HEK293 (cell line): ENCODE data around the gene GLYATL1B.

Experiments
- ZSCAN16 ChIP-seq: fragments of 450-650 bp; formaldehyde crosslinking; IDR thresholded peaks from 2 replicates; pipeline ENCODE4 v1.5.1; 2016; ENCODE audit warnings: missing biosample characterization, missing genetic modification characterization
- TF ChIP-seq, protein P1 (sequence below): fragments of 450-650 bp; formaldehyde crosslinking; IDR thresholded peaks from 2 replicates; pipeline ENCODE4 v1.5.1; 2016; ENCODE audit warnings: missing biosample characterization, missing genetic modification characterization, borderline replicate concordance
- TF ChIP-seq, protein P2 (sequence below): fragments of 450-650 bp; formaldehyde crosslinking; IDR thresholded peaks from 2 replicates; pipeline ENCODE4 v1.5.1; 2016; ENCODE audit warnings: missing biosample characterization, missing genetic modification characterization, low read depth
- TF ChIP-seq, protein P3 (sequence below): fragments of 450-650 bp; formaldehyde crosslinking; IDR thresholded peaks from 2 replicates; pipeline ENCODE4 v1.5.1; 2016; ENCODE audit warnings: missing biosample characterization, missing genetic modification characterization
- TF ChIP-seq, protein P4 (sequence below): fragments of 450-650 bp; formaldehyde crosslinking; IDR thresholded peaks from 2 replicates; pipeline ENCODE4 v1.5.1; 2016; ENCODE audit warnings: missing biosample characterization, missing genetic modification characterization

DNA sequence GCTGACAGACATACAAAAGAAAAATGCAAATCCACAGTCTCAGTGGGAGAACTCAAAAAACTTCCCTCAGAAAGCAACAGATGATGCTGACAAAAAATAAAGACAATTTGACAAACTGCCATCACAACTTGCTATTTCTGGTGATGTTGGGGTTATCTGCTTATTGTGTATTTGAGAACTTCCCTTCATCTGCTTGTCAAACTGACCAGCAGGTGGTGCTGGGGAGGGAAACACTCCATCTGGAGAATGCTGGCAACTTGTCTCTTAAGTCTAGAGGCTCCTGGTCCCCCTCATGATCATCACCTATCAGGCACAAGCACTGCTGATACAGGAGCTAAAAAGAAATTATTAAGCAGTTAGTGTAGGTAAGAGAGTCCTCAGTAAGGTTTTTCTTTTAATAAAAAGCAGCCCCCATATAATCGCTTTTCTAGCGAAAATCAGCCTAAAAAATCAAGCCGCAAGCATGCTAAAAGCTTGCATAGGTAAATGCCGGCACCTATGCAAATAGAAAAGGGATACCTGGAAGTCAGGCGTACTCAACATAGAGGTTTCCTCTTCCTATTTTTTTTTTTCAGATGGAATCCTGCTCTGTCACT lies 11.1 kb downstream of the GLYATL1B start:
- TF ChIP-seq, protein P1, sequence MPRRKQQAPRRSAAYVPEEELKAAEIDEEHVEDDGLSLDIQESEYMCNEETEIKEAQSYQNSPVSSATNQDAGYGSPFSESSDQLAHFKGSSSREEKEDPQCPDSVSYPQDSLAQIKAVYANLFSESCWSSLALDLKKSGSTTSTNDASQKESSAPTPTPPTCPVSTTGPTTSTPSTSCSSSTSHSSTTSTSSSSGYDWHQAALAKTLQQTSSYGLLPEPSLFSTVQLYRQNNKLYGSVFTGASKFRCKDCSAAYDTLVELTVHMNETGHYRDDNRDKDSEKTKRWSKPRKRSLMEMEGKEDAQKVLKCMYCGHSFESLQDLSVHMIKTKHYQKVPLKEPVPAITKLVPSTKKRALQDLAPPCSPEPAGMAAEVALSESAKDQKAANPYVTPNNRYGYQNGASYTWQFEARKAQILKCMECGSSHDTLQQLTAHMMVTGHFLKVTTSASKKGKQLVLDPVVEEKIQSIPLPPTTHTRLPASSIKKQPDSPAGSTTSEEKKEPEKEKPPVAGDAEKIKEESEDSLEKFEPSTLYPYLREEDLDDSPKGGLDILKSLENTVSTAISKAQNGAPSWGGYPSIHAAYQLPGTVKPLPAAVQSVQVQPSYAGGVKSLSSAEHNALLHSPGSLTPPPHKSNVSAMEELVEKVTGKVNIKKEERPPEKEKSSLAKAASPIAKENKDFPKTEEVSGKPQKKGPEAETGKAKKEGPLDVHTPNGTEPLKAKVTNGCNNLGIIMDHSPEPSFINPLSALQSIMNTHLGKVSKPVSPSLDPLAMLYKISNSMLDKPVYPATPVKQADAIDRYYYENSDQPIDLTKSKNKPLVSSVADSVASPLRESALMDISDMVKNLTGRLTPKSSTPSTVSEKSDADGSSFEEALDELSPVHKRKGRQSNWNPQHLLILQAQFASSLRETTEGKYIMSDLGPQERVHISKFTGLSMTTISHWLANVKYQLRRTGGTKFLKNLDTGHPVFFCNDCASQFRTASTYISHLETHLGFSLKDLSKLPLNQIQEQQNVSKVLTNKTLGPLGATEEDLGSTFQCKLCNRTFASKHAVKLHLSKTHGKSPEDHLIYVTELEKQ, result no peak
- TF ChIP-seq, protein P2, sequence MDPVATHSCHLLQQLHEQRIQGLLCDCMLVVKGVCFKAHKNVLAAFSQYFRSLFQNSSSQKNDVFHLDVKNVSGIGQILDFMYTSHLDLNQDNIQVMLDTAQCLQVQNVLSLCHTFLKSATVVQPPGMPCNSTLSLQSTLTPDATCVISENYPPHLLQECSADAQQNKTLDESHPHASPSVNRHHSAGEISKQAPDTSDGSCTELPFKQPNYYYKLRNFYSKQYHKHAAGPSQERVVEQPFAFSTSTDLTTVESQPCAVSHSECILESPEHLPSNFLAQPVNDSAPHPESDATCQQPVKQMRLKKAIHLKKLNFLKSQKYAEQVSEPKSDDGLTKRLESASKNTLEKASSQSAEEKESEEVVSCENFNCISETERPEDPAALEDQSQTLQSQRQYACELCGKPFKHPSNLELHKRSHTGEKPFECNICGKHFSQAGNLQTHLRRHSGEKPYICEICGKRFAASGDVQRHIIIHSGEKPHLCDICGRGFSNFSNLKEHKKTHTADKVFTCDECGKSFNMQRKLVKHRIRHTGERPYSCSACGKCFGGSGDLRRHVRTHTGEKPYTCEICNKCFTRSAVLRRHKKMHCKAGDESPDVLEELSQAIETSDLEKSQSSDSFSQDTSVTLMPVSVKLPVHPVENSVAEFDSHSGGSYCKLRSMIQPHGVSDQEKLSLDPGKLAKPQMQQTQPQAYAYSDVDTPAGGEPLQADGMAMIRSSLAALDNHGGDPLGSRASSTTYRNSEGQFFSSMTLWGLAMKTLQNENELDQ (tag by site-specific recombination), result no peak
- TF ChIP-seq, protein P3, sequence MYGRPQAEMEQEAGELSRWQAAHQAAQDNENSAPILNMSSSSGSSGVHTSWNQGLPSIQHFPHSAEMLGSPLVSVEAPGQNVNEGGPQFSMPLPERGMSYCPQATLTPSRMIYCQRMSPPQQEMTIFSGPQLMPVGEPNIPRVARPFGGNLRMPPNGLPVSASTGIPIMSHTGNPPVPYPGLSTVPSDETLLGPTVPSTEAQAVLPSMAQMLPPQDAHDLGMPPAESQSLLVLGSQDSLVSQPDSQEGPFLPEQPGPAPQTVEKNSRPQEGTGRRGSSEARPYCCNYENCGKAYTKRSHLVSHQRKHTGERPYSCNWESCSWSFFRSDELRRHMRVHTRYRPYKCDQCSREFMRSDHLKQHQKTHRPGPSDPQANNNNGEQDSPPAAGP, result no peak
- no peak for TF ChIP-seq ZSCAN16 (tag by site-specific recombination)
- TF ChIP-seq, protein P4, sequence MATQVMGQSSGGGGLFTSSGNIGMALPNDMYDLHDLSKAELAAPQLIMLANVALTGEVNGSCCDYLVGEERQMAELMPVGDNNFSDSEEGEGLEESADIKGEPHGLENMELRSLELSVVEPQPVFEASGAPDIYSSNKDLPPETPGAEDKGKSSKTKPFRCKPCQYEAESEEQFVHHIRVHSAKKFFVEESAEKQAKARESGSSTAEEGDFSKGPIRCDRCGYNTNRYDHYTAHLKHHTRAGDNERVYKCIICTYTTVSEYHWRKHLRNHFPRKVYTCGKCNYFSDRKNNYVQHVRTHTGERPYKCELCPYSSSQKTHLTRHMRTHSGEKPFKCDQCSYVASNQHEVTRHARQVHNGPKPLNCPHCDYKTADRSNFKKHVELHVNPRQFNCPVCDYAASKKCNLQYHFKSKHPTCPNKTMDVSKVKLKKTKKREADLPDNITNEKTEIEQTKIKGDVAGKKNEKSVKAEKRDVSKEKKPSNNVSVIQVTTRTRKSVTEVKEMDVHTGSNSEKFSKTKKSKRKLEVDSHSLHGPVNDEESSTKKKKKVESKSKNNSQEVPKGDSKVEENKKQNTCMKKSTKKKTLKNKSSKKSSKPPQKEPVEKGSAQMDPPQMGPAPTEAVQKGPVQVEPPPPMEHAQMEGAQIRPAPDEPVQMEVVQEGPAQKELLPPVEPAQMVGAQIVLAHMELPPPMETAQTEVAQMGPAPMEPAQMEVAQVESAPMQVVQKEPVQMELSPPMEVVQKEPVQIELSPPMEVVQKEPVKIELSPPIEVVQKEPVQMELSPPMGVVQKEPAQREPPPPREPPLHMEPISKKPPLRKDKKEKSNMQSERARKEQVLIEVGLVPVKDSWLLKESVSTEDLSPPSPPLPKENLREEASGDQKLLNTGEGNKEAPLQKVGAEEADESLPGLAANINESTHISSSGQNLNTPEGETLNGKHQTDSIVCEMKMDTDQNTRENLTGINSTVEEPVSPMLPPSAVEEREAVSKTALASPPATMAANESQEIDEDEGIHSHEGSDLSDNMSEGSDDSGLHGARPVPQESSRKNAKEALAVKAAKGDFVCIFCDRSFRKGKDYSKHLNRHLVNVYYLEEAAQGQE (tag by site-specific recombination), result no peak
